Smooth muscle cell of the brain vasculature (primary cell): ENCODE measurements around the gene SLC49A3.
"Not testable (repeated sequence)": the region's sequence is repeated elsewhere in the genome, so short reads cannot be mapped to it uniquely, and the experiment has no call there.

Experiments used
- DNase-seq: peaks from one replicate; pipeline ENCODE4 v3.0.0-alpha.2; 2012; ENCODE audit warnings: low read depth, low spot score

Gene SLC49A3

DNA sequence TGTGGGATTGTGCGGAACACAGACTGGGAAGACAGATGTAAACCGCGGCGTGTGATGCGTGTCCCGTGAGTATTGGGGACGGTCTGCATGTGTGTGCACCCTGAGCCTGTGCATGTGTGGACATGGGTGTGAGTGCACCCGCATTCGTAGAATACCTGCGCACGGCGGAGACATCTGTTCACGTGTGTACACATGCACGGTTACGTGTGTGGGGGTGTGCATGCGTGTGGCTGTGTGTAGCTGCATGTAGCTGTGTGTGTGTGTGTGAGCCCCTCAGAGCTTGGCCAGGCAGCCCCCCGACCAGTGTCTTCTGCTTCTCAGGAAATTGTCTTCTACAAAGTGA lies 34.5 kb downstream of the SLC49A3 start:
- DNase-seq = no peak

DNA sequence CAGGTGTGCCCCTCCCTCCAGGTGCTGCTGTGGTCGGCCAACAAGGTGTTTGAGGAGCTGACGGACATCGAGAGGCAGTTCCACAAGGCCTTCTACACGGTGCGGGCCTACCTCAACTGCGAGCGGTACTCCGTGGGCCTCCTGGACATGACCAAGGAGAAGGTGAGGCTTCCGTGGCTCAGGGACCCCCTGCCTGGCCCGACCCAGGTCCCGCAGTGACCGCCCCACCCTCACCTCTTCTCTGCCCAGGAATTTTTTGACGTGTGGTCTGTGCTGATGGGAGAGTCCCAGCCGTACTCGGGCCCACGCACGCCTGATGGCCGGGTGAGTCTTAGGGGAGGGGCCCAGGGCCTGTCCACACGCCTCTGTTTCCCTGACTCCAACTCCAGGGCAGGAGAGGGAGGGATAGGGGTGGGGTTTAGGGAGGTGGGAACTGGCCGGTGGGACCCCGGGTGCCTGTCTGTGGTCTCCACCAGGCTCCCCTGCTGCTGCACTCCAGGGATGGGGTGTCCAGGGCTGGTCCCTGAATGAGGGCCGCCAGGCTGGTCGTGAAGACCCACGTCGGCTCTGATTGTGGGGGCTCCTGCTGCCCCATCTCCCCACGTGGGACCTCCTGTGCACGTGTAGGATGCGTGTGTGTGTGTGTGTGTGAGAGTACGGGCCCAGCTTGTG lies 35.0 kb downstream of the SLC49A3 start:
- DNase-seq = no peak

GRCh38 chr4:653080-653821 lies 35.7 kb downstream of the SLC49A3 start:
- no peak for DNase-seq

- no peak for DNase-seq
These were observed 36.9 kb downstream of the SLC49A3 start for GRCh38 chr4:651884-652642.

GRCh38 chr4:650951-651883 lies 37.7 kb downstream of the SLC49A3 start:
- no peak for DNase-seq

DNA sequence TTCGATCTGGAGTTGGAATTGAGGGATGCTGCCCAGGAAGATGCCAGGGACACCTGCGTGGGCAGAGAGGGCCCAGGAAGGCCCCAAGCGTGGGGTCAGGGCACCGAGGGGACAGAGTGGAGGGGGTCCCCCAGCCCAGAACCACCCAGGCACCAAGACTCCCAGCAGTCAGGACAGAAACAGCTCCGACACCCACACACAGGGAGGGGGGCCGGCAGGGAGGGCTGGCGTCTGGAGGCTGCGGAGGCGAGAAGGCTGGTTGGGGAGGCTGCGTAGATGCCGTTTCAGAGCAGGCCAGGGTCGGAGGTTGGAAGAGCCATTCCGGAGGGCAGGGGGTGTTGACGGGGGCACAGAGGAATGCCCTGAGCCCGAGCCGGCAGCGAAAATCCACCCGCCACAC lies 38.5 kb downstream of the SLC49A3 start:
- DNase-seq = no peak

- DNase-seq = no peak
These were observed 39.1 kb downstream of the SLC49A3 start for GRCh38 chr4:649751-650310.

DNA sequence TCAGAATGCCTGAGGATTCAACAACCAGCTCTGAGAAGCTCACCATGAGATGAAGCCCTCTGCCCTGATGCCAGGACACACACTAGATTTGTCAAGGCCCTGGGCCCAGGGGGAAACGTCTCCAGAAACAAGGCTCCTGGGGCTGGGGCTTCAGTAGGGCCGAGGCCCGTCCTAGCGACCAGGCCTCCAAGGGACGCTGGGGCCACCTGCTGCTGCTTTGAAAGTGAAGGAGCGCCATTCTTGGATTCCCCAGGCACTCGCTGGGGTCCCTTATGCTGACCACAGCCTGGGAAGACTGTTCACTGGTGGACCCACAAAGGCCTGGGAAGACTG lies 39.7 kb downstream of the SLC49A3 start:
- no peak for DNase-seq

DNA sequence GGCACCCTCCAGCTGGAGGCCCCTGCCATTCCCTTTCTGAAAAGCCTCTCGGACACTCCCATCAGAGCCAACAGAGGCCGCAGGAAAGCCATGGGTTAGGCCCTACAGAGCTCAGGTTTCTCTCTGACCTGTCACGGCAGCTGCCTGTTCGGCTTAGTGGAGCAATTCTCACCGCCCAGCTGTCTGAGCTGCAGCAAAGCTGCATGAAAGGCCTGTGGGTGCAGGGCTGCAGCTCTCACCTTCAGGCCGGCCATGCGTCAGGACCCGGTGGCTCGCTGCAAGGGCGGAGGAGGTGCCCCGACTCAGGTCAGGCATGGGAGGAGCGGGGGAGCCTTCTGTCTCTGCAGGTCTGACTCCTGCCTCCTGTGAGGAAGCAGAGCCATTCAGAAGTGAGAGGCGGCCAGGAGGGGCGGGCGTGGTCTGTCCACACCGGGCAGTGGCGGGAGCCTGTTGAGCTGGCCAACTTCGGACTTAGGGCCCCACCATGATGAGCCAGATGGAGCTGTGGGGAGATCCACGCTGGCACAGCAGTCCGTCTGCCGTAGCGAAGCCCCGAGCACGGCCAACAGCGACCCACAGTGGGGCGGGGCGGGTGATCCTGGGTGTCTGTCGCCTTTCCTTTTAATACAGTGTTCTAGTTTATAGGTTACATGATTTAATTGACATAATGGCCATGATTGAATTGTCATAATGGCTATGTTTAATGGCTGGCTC lies 40.2 kb downstream of the SLC49A3 start:
- DNase-seq = no peak

- no peak for DNase-seq
These were observed 41.5 kb downstream of the SLC49A3 start for GRCh38 chr4:647481-647880.

GRCh38 chr4:646460-646859 lies 42.5 kb downstream of the SLC49A3 start:
- DNase-seq = no peak

GRCh38 chr4:642366-642765 lies 46.6 kb downstream of the SLC49A3 start:
- DNase-seq = not testable (repeated sequence)

GRCh38 chr4:637536-638280 lies 51.2 kb downstream of the SLC49A3 start:
- no peak for DNase-seq

DNA sequence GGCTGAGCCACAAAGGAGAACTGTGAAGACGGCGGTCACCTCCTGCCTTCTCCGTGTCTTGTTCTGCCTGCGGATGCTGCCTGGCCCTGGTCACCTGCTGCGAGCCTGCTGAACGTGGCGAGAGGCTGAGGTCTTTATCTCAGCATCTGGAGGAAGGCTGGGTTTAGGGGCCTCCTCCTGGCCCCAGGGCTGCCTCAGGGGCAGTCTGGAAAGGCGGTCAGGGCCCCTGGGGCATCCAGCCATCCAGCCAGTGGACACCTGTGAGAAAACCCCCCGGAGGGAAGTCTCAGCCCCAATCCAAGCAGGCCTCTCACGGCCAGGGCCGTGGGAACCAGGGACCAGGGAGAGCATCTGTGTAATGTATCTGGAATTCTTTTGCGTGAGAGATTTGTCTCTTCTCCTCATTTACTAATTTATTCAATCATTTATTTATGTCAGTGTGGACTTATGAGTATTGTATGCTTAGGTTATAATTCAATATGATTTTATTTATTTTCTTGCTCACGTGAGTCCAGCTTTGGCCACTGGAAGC lies 52.3 kb downstream of the SLC49A3 start:
- DNase-seq = no peak

DNA sequence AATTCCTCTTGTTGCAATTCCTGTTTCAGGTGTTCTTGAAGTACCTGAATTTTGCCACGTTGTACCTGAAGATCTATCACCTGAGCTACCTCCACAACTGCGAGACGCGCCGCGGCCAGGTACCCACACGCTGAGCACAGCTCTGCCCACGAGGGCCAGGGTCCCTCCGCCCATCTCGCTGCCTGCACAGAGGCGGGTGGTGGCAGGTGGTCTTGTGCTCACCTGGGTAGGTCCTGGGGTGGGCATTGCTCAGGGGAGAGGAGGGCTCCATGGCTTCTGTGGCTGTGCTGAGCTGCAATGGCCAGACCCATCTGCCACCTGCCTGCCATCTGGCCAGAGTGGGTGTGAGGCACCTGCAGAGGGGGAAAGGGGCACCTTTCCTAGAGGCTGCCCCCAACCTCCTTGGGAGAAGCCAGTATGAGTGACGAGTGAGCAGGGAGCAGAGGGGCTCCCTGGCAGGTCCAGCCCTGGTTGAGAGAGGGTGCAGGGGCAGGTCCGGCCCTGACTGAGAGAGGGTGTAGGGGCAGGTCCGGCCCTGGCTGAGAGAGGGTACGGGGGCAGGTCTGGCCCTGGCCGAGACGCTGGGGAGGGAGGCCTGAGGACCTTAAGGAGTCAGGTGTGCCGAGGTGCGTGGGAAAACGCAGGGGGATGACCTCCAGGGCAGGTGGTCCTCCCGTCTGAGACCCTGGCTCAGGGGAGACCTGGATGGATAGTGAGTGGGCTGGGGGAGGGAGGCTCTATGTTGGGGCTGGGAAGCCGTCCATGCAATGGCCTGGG lies 52.9 kb downstream of the SLC49A3 start:
- DNase-seq = no peak

DNA sequence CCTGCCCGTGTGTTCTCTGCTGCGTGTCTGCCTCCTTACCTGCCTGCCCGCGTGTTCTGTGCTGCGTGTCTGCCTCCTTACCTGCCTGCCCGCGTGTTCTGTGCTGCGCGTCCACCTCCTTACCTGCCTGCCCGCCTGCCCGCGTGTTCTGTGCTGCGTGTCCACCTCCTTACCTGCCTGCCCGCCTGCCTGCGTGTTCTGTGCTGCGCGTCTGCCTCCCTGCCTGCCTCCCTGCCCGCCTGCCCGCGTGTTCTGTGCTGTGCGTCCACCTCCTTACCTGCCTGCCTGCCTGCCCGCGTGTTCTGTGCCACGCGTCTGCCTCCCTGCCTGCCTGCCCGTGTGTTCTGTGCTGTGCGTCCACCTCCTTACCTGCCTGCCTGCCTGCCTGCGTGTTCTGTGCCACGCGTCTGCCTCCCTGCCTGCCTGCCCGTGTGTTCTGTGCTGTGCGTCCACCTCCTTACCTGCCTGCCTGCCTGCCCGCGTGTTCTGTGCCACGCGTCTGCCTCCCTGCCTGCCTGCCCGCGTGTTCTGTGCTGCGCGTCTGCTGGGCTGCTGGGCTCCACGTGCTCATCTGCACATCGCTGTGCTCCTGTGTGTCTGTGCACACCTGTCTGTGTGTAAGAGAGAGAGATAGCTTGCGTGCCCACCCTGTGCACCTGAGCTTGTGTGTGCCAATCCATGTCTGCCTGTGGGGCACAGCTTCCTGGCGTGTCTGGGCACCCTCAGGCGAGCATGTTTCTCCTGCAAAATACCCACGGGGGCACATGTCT lies 53.7 kb downstream of the SLC49A3 start:
- DNase-seq = not testable (repeated sequence)

- DNase-seq = no peak
These were observed 54.4 kb downstream of the SLC49A3 start for GRCh38 chr4:634599-634985.

GRCh38 chr4:633976-634598 lies 54.9 kb downstream of the SLC49A3 start:
- no peak for DNase-seq
